SK-N-SH (cell line): ENCODE results near the gene HAUS5.

ENCODE experiments used
- EZH2phosphoT487 ChIP-seq: fragments of 200-600 bp; sonication (generic); IDR thresholded peaks from 2 replicates; pipeline ENCODE4 v1.6.1; 2017; ENCODE audit warnings: low read depth, mixed run types, mild to moderate bottlenecking, antibody characterized with exemption, moderate library complexity, borderline replicate concordance
- MXI1 ChIP-seq: IDR thresholded peaks from 2 replicates; pipeline ENCODE4 v1.6.1; 2012; ENCODE audit warnings: mild to moderate bottlenecking, low read depth, low read length, improper control_type of control experiment
- TEAD4 ChIP-seq: IDR thresholded peaks from 2 replicates; pipeline ENCODE4 v1.4.0; 2012; ENCODE audit warnings: mild to moderate bottlenecking, borderline replicate concordance; ENCODE audit not compliant: insufficient read depth
- TF ChIP-seq, protein P1 (sequence below): fragments of 200-600 bp; sonication (generic); IDR thresholded peaks from 2 replicates; pipeline ENCODE4 v1.6.1; 2017; ENCODE audit warnings: antibody characterized with exemption, mild to moderate bottlenecking, moderate library complexity
- TF ChIP-seq, protein P2 (sequence below): IDR thresholded peaks from 2 replicates; pipeline ENCODE4 v1.4.0; 2012; ENCODE audit warnings: low read depth

DNA sequence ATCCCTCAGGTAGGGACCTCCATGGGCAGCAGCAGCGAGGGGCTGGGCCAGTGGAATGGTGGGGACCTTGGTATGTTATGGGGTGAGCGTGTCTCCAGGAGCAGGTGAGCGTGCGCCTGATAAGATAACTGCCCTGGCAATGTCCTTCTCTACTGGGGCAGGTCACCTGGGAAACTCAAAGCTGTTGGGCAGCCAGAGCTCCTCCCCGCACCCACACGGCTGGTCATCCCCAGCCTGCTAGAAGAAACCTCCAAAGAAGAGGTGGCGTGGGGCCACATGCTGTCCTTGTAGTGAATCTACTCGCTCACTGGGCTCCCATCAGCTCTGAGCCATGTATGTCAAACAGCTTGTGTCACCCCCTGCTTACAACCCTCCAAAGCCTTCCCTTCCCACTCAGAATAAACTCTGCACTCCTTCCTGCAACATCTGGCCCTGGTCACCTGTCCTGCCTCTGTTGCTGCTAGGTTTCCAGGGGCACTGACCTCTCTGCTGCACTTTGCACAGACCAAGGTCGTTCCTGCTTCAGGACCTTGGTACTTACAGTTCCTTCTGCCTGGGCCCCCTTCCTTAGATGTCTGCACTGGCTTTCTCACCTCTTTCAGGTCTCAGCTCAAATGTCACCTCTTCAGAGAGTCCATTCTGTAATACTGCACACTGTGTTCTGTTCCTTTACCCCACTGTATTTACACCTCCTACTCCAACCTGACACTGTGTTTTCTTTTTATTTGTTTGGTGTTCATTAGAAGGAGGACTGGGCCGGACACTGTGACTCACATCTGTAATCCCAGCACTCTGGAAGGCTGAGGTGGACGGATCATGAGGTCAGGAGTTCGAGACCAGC lies 47.3 kb upstream of the HAUS5 start:
- TF ChIP-seq EZH2phosphoT487: no peak
- TF ChIP-seq, protein P1, sequence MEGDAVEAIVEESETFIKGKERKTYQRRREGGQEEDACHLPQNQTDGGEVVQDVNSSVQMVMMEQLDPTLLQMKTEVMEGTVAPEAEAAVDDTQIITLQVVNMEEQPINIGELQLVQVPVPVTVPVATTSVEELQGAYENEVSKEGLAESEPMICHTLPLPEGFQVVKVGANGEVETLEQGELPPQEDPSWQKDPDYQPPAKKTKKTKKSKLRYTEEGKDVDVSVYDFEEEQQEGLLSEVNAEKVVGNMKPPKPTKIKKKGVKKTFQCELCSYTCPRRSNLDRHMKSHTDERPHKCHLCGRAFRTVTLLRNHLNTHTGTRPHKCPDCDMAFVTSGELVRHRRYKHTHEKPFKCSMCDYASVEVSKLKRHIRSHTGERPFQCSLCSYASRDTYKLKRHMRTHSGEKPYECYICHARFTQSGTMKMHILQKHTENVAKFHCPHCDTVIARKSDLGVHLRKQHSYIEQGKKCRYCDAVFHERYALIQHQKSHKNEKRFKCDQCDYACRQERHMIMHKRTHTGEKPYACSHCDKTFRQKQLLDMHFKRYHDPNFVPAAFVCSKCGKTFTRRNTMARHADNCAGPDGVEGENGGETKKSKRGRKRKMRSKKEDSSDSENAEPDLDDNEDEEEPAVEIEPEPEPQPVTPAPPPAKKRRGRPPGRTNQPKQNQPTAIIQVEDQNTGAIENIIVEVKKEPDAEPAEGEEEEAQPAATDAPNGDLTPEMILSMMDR: no peak
- no peak for TF ChIP-seq MXI1
- no peak for TF ChIP-seq TEAD4
- TF ChIP-seq, protein P2, sequence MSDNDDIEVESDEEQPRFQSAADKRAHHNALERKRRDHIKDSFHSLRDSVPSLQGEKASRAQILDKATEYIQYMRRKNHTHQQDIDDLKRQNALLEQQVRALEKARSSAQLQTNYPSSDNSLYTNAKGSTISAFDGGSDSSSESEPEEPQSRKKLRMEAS: no peak
